Astrocyte (in vitro differentiated cells and primary cell): ENCODE data around the gene COL19A1. TPM values are rescaled to one million over a fixed set of nuclear protein-coding genes. Genes with fewer than 3 reads are reported as not detected.

Experiments used
- DNase-seq: peaks from one replicate; pipeline ENCODE4 v3.0.0-alpha.2; 2010; ENCODE audit warnings: low read depth
- FAIRE-seq: peaks from 2 replicates; lab custom pipeline; 2011; peaks lifted over from hg19 to GRCh38; lab: Jason Lieb, UNC
- H2AFZ ChIP-seq: 2 replicates; pipeline ENCODE4 v1.6.0; 2012; ENCODE audit warnings: low read depth, low read length, inconsistent platforms
- H3K27ac ChIP-seq: 2 replicates; pipeline ENCODE4 v1.5.1; 2011; ENCODE audit warnings: low read depth, low read length, inconsistent platforms
- H3K27me3 ChIP-seq: 2 replicates; pipeline ENCODE4 v1.6.0; 2011; ENCODE audit warnings: low read length, inconsistent platforms; ENCODE audit not compliant: insufficient read depth
- H3K36me3 ChIP-seq: 2 replicates; pipeline ENCODE4 v1.5.1; 2011; ENCODE audit warnings: low read length, inconsistent platforms; ENCODE audit not compliant: insufficient read depth
- H3K4me1 ChIP-seq: 2 replicates; pipeline ENCODE4 v1.5.1; 2011; ENCODE audit warnings: low read length, inconsistent platforms; ENCODE audit not compliant: insufficient read depth
- H3K4me2 ChIP-seq: 2 replicates; pipeline ENCODE4 v1.6.0; 2012; ENCODE audit warnings: low read length, inconsistent platforms
- H3K4me3 ChIP-seq: 2 replicates; pipeline ENCODE4 v1.5.1; 2011; ENCODE audit warnings: low read depth, mild to moderate bottlenecking, low read length, inconsistent platforms; ENCODE audit not compliant: insufficient read depth
- H3K79me2 ChIP-seq: 2 replicates; pipeline ENCODE4 v1.6.0; 2012; ENCODE audit warnings: mild to moderate bottlenecking, low read length, inconsistent platforms; ENCODE audit not compliant: insufficient read depth
- H3K9ac ChIP-seq: 2 replicates; pipeline ENCODE4 v1.6.0; 2012; ENCODE audit warnings: mild to moderate bottlenecking, low read length, inconsistent platforms
- H3K9me3 ChIP-seq: 2 replicates; pipeline ENCODE4 v1.5.1; 2012; ENCODE audit warnings: low read depth, mild to moderate bottlenecking, low read length, inconsistent platforms; ENCODE audit not compliant: insufficient read depth
- H4K20me1 ChIP-seq: 2 replicates; pipeline ENCODE4 v1.6.0; 2012; ENCODE audit warnings: low read length, inconsistent platforms; ENCODE audit not compliant: insufficient read depth
- H3K27ac Mint-ChIP-seq: one replicate; pipeline ENCODE4 v1.8.0; 2021; ENCODE audit warnings: mild to moderate bottlenecking, mixed read lengths; ENCODE audit not compliant: unreplicated experiment
- H3K27me3 Mint-ChIP-seq: one replicate; pipeline ENCODE4 v1.8.0; 2021; ENCODE audit warnings: low read depth, mixed read lengths; ENCODE audit not compliant: unreplicated experiment
- H3K36me3 Mint-ChIP-seq: one replicate; pipeline ENCODE4 v1.8.0; 2021; ENCODE audit warnings: low read depth, mixed read lengths; ENCODE audit not compliant: unreplicated experiment
- H3K4me1 Mint-ChIP-seq: one replicate; pipeline ENCODE4 v1.8.0; 2021; ENCODE audit warnings: low read depth, mixed read lengths; ENCODE audit not compliant: unreplicated experiment
- H3K4me3 Mint-ChIP-seq: one replicate; pipeline ENCODE4 v1.8.0; 2021; ENCODE audit warnings: mild to moderate bottlenecking, moderate library complexity, mixed read lengths; ENCODE audit not compliant: unreplicated experiment
- H3K9me3 Mint-ChIP-seq: one replicate; pipeline ENCODE4 v1.8.0; 2021; ENCODE audit warnings: mild to moderate bottlenecking, mixed read lengths; ENCODE audit not compliant: unreplicated experiment
- EZH2 ChIP-seq: IDR thresholded peaks from 2 replicates; pipeline ENCODE4 v1.6.1; 2012; ENCODE audit warnings: mild to moderate bottlenecking, low read length, inconsistent platforms; ENCODE audit not compliant: insufficient read depth
- total RNA-seq: library from RNA; stranded (reverse); gene quantifications from 2 replicates; pipeline ENCODE4 v1.2.1, GENCODE V29; 2021
- TF ChIP-seq, protein P1 (sequence below): IDR thresholded peaks from 2 replicates; pipeline ENCODE4 v1.5.1; 2011; ENCODE audit warnings: low read depth, mild to moderate bottlenecking, inconsistent platforms, low read length, moderate library complexity; ENCODE audit not compliant: insufficient read depth

The COL19A1 gene
- total RNA-seq, 1 donor from 2014 or later: 0.18 TPM

DNA sequence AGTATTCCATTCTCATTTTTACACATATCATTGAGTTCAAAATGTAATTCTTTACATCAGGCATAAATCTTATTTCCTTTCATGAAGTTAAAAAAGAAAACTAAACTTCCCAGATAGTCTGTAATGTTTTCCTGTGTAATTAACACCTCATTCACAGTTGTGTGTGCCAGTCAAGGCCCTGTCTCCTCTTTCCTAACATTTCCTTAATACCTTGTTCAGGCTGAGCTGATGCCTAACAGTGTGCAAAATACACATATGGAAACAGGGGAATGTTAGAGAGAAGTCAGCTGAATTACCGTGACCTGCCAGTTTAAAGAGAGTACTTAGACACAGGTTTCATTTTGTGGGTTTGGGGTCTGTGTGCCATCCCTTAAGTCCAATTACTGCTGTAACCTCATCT lies 227.8 kb downstream of the COL19A1 start:
- H4K20me1 ChIP-seq: no peaks in the 10 kb centered on the region
- Mint-ChIP-seq H3K36me3 (no peaks in the 10 kb centered on the region), H3K9me3 (no peaks in the 10 kb centered on the region), H3K4me1 (no peaks in the 10 kb centered on the region), H3K4me3 (no peak overlapping the region), H3K27ac (no peak overlapping the region), H3K27me3 (no peaks in the 10 kb centered on the region)
- H2AFZ ChIP-seq: no peak overlapping the region
- DNase-seq (no peak), FAIRE-seq (no peak)
- no peaks in the 10 kb centered on the region for H3K79me2 ChIP-seq
- no peak overlapping the region for H3K9ac ChIP-seq
- H3K27me3 ChIP-seq: no peaks in the 10 kb centered on the region
- H3K9me3 ChIP-seq: no peaks in the 10 kb centered on the region
- no peak overlapping the region for H3K27ac ChIP-seq
- TF ChIP-seq EZH2: no peak
- TF ChIP-seq, protein P1, sequence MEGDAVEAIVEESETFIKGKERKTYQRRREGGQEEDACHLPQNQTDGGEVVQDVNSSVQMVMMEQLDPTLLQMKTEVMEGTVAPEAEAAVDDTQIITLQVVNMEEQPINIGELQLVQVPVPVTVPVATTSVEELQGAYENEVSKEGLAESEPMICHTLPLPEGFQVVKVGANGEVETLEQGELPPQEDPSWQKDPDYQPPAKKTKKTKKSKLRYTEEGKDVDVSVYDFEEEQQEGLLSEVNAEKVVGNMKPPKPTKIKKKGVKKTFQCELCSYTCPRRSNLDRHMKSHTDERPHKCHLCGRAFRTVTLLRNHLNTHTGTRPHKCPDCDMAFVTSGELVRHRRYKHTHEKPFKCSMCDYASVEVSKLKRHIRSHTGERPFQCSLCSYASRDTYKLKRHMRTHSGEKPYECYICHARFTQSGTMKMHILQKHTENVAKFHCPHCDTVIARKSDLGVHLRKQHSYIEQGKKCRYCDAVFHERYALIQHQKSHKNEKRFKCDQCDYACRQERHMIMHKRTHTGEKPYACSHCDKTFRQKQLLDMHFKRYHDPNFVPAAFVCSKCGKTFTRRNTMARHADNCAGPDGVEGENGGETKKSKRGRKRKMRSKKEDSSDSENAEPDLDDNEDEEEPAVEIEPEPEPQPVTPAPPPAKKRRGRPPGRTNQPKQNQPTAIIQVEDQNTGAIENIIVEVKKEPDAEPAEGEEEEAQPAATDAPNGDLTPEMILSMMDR: no peak
- no peak overlapping the region for H3K4me3 ChIP-seq
- H3K36me3 ChIP-seq: no peaks in the 10 kb centered on the region
- no peaks in the 10 kb centered on the region for H3K4me1 ChIP-seq
- H3K4me2 ChIP-seq: no peak overlapping the region

DNA sequence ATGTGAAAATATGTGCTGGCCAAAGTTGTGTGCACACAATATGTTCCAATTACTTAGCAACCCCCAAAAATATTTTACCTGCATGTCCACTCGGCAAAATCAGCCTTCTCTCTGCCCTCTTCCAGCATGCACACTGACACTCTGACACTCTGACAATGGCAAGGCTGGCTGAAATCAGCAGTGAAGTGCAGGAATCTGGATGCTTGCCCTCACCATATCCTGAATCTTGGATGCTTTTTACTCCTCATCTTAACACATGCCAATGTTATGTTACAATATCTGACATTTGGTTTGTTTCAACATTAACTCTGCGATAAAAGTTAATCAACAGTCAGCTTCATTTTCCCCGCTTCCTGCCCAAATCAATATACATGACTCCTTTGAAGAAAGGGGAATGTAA lies 233.4 kb downstream of the COL19A1 start:
- no peaks in the 10 kb centered on the region for H3K9me3 Mint-ChIP-seq
- FAIRE-seq: no peak
- no peaks in the 10 kb centered on the region for H4K20me1 ChIP-seq

DNA sequence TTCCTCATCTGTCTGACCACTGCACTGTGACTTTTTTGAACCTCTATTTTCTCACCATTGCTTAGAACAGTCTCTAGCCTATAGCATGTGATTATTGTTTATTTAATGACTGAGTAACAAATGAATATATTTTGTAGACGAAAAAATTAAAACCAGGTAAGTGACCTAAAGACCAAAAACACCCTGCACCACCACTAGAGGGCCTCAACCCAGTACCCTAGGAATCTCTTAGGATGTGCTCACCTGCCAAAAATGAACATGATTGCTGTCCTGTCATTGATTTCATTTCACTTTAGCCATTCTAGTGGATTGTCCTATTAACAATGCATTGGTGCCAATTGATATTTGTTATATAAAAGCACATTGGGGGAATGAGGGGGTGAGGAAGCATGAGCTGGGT lies 237.4 kb downstream of the COL19A1 start:
- Mint-ChIP-seq H3K9me3 (no peaks in the 10 kb centered on the region), H3K4me3 (no peak overlapping the region), H3K4me1 (no peaks in the 10 kb centered on the region), H3K27ac (no peak overlapping the region), H3K27me3 (peaks cover 3% of the 10 kb centered on the region), H3K36me3 (no peaks in the 10 kb centered on the region)
- no peaks in the 10 kb centered on the region for H3K36me3 ChIP-seq
- H3K9ac ChIP-seq: no peak overlapping the region
- no peak overlapping the region for H3K27ac ChIP-seq
- no peaks in the 10 kb centered on the region for H4K20me1 ChIP-seq
- no peaks in the 10 kb centered on the region for H3K9me3 ChIP-seq
- H3K27me3 ChIP-seq: no peaks in the 10 kb centered on the region
- no peak overlapping the region for H3K4me3 ChIP-seq
- no peaks in the 10 kb centered on the region for H3K79me2 ChIP-seq
- H3K4me2 ChIP-seq: no peak overlapping the region
- DNase-seq: no peak
- no peaks in the 10 kb centered on the region for H3K4me1 ChIP-seq
- FAIRE-seq: no peak
- TF ChIP-seq, protein P1: no peak
- TF ChIP-seq EZH2: no peak
- H2AFZ ChIP-seq: no peak overlapping the region

More for the DNA sequence above, 233.4 kb downstream of the COL19A1 start:
- no peaks in the 10 kb centered on the region for H3K36me3 ChIP-seq
- H3K4me1 ChIP-seq: no peaks in the 10 kb centered on the region
- Mint-ChIP-seq H3K27me3 (no peaks in the 10 kb centered on the region), H3K27ac (no peak overlapping the region), H3K36me3 (no peaks in the 10 kb centered on the region), H3K4me3 (no peak overlapping the region), H3K4me1 (no peaks in the 10 kb centered on the region)
- no peak overlapping the region for H3K4me2 ChIP-seq
- no peaks in the 10 kb centered on the region for H3K27me3 ChIP-seq
- H3K4me3 ChIP-seq: no peak overlapping the region
- no peaks in the 10 kb centered on the region for H3K79me2 ChIP-seq
- H3K27ac ChIP-seq: no peak overlapping the region
- no peaks in the 10 kb centered on the region for H3K9me3 ChIP-seq
- no peak overlapping the region for H2AFZ ChIP-seq
- H3K9ac ChIP-seq: no peak overlapping the region
- no peak for DNase-seq
- TF ChIP-seq EZH2: no peak
- TF ChIP-seq, protein P1: no peak
